Ovary (tissue), 9 donors: ENCODE results near the gene AQP3. TPM values are rescaled to one million over a fixed set of nuclear protein-coding genes. Genes with fewer than 3 reads are reported as not detected.

Experiments used
- DNase-seq, 5 donors: peaks; one replicate each; pipeline ENCODE4 v3.0.0-alpha.2; 2019 to 2020
- H3K27ac ChIP-seq, 2 donors: fragments of 200-600 bp; one replicate each; pipeline versions ENCODE4 v1.5.1 to v1.8.0; 2019 to 2022
- H3K27me3 ChIP-seq: fragments of 200-600 bp; one replicate; pipeline ENCODE4 v1.8.0; 2022
- H3K36me3 ChIP-seq: fragments of 200-600 bp; sonication (generic); one replicate; pipeline ENCODE4 v1.5.1; 2019
- H3K4me1 ChIP-seq: one replicate; pipeline ENCODE4 v1.8.1; 2013; ENCODE audit warnings: mild to moderate bottlenecking, moderate library complexity; ENCODE audit not compliant: insufficient read depth
- H3K4me3 ChIP-seq: fragments of 200-600 bp; sonication (generic); one replicate; pipeline ENCODE4 v1.5.1; 2017
- H3K9me3 ChIP-seq, 2 donors: fragments of 200-600 bp in 1 of 2; sonication (generic) in 1 of 2; one replicate each; pipeline versions ENCODE4 v1.5.1 to v1.8.1; 2013 to 2019; ENCODE audit warnings: mild to moderate bottlenecking in 1 of 2, moderate library complexity in 1 of 2
- CTCF ChIP-seq, 3 donors: fragments of 450-650 bp in 2 of 3; fragments of 200-600 bp in 1 of 3; IDR thresholded peaks; one replicate each; pipeline versions ENCODE4 v1.5.1 to v1.8.0; 2016 to 2022; ENCODE audit warnings: antibody characterized with exemption in 3 of 3, mild to moderate bottlenecking in 1 of 3
- EP300 ChIP-seq: sonication (generic); formaldehyde crosslinking; IDR thresholded peaks from one replicate; pipeline ENCODE4 v1.6.1; 2017; ENCODE audit warnings: antibody characterized with exemption
- POLR2A ChIP-seq: fragments of 450-650 bp; IDR thresholded peaks from one replicate; pipeline ENCODE4 v1.6.1; 2017; ENCODE audit warnings: antibody characterized with exemption, mild to moderate bottlenecking, moderate library complexity
- WGBS, 3 donors: extraction: QIAGEN DNeasy Blood & Tissue Kit in 1 of 3; methylation state at CpG; one replicate each; pipeline versions ENCODE4 v1.1.5 to v1.1.7; 2013 to 2017; 5-methylcytosine and 5-hydroxymethylcytosine counted together
- intact Hi-C, 4 donors: fragments of 100-400 bp; cut with DNase I; formaldehyde crosslinking; loops; one replicate each; pipeline versions ENCODE4 v1.11.0 to v1.15.1; 2022 to 2023
- polyA plus RNA-seq, 2 donors: library from polyadenylated mRNA; stranded (reverse); fragments of 200-250 nt in 1 of 2; fragments of 350-450 nt in 1 of 2; fragmentation: Illumina TruSeq in 1 of 2; extraction: RNeasy Lipid Tissue Mini Kit (QIAGEN cat#74804) in 1 of 2; gene quantifications; one replicate each; pipeline ENCODE4 v1.2.3, GENCODE V29; 2013 to 2014
- total RNA-seq, 7 donors: library from RNA; depleted of rRNA in 2 of 7; stranded (reverse); fragments of >200 nt in 2 of 7; fragmentation: NEBNext Ultra II Directional in 3 of 7; extraction: Animal tissue kit (Norgen Biotek cat#: 25700) in 3 of 7; gene quantifications; one replicate each; pipeline versions ENCODE4 v1.1.0 to v1.2.4, GENCODE V29; 2016 to 2023
- donor health status: DM: no; HTN: no; CAD: no; lungs with moderate emphysema.
- donor health status: DM: no; HTN: no; CAD: no.
- donor health status: Bipolar disorder and iron deficiency.
- donor health status: DM: yes; HTN: yes; CAD: no.
- donor health status: DM: no; HTN: no; CAD: no.
- donor health status: DM: yes; HTN: yes; CAD: no.

Gene AQP3
- total and polyA plus RNA-seq, 9 donors, result 5.6 to 47.2 (median 8.7) TPM

GRCh38 chr9:33468797-33469621 lies 21.6 kb upstream of the AQP3 start:
- 91 to 94% (median 94%) methylated on average over 21 of the region's 21 CpGs for WGBS, 3 donors
- Histone ChIP-seq H3K4me3 (no peak overlapping the region), H3K4me1 (peaks cover 7% of the 10 kb centered on the region), H3K36me3 (no peaks in the 10 kb centered on the region), H3K27me3 (no peaks in the 10 kb centered on the region), H3K27ac (no peak overlapping the region), H3K9me3 (no peaks in the 10 kb centered on the region)
- TF ChIP-seq POLR2A, result no peak
- no peak for TF ChIP-seq EP300
- no peak for TF ChIP-seq CTCF (IDR thresholded peaks at IDR 0.05)
- DNase-seq, result peak in 2 of 5 donors; percentile 12 to 28
- intact Hi-C loops, result loop anchor here in 3 of 4 donors (5.0 to 10.0 kb wide), 4 partner anchors 57 to 184 kb away; no protein-coding TSS in a partner anchor

- WGBS, 3 donors, result 70 to 75% (median 75%) methylated on average over 4 of the region's 4 CpGs
- Histone ChIP-seq H3K9me3 (no peaks in the 10 kb centered on the region), H3K27me3 (no peaks in the 10 kb centered on the region), H3K4me3 (no peak overlapping the region), H3K36me3 (no peaks in the 10 kb centered on the region), H3K27ac (no peak overlapping the region), H3K4me1 (peaks cover 6% of the 10 kb centered on the region)
- TF ChIP-seq CTCF (IDR thresholded peaks at IDR 0.05) (no peak), EP300 (no peak), POLR2A (no peak)
- peak in 2 of 5 donors; percentile 13 to 29 for DNase-seq
- intact Hi-C loops, result loop anchor here in 3 of 4 donors (5.0 to 10.0 kb wide), 4 partner anchors 56 to 183 kb away; no protein-coding TSS in a partner anchor
Observed at GRCh38 chr9:33468215-33468730, 20.9 kb upstream of the AQP3 start.

DNA sequence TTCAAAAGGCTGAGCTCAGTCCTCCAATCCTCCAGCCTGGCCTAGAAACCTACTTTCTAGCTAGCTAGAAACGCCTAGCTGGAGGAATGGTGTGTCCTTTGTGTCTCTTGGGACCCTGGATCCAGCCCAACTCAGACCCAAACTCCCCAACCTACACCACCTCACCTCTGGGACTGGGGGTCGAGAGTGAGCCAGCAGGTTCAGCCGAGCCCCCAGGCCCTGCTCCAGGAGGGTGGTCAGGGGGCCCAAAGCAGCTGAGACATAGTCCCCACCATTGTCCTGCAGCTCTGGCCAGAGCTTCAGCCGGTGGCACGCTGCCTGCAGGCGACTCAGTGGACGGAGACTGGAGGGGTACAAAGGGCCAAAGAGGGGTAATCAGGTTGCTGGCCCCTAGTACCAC lies 20.1 kb upstream of the AQP3 start:
- WGBS, 3 donors, result 85 to 93% (median 86%) methylated on average over 7 of the region's 7 CpGs

More for the DNA sequence above, 20.1 kb upstream of the AQP3 start:
- DNase-seq, result peak in 2 of 5 donors; percentile 18 to 24
- H3K27me3 ChIP-seq, result no peaks in the 10 kb centered on the region
- H3K4me1 ChIP-seq, result peaks cover under 1% of the 10 kb centered on the region
- no peak overlapping the region for H3K4me3 ChIP-seq
- TF ChIP-seq POLR2A (no peak), EP300 (no peak), CTCF (IDR thresholded peaks at IDR 0.05) (no peak)
- H3K9me3 ChIP-seq, result no peaks in the 10 kb centered on the region
- H3K36me3 ChIP-seq, result no peaks in the 10 kb centered on the region
- intact Hi-C loops, result loop anchor here in 3 of 4 donors (2.0 to 10.0 kb wide), 5 partner anchors 55 to 183 kb away; no protein-coding TSS in a partner anchor
- H3K27ac ChIP-seq, result no peak overlapping the region
